Loucy (cell line): Measurements from ENCODE around the gene ZFYVE28.

Experiments used
- H2AFZ ChIP-seq: fragments of 200-600 bp; sonication (generic); 2 replicates; pipeline ENCODE4 v1.6.0; 2016; ENCODE audit warnings: antibody characterized with exemption, mild to moderate bottlenecking, low read length, moderate library complexity
- H3F3A ChIP-seq: fragments of 200-600 bp; 2 replicates; pipeline ENCODE4 v1.6.0; 2016; ENCODE audit warnings: antibody characterized with exemption, low read depth, mild to moderate bottlenecking
- H3K27me3 ChIP-seq: fragments of 200-600 bp; sonication (generic); 2 replicates; pipeline ENCODE4 v1.6.1; 2014; ENCODE audit warnings: low read length, mild to moderate bottlenecking; ENCODE audit not compliant: insufficient read depth, poor library complexity, severe bottlenecking
- H3K36me3 ChIP-seq: fragments of 200-600 bp; sonication (generic); 2 replicates; pipeline ENCODE4 v1.6.1; 2016; ENCODE audit warnings: low read length; ENCODE audit not compliant: insufficient read depth
- H3K4me1 ChIP-seq: fragments of 200-600 bp; sonication (generic); 2 replicates; pipeline ENCODE4 v1.5.1; 2014; ENCODE audit warnings: low read length, mild to moderate bottlenecking; ENCODE audit not compliant: insufficient read depth, poor library complexity, severe bottlenecking
- H3K4me2 ChIP-seq: fragments of 200-600 bp; sonication (generic); 2 replicates; pipeline ENCODE4 v1.6.0; 2014; ENCODE audit warnings: antibody characterized with exemption, low read length, low read depth, mild to moderate bottlenecking; ENCODE audit not compliant: poor library complexity, severe bottlenecking
- H3K4me3 ChIP-seq: fragments of 200-600 bp; sonication (generic); 2 replicates; pipeline ENCODE4 v1.5.1; 2014; ENCODE audit warnings: low read length, mild to moderate bottlenecking, mixed read lengths; ENCODE audit not compliant: poor library complexity, severe bottlenecking
- H3K79me2 ChIP-seq: fragments of 200-600 bp; sonication (generic); 2 replicates; pipeline ENCODE4 v1.6.1; 2014; ENCODE audit warnings: low read length; ENCODE audit not compliant: insufficient read depth
- H3K9ac ChIP-seq: fragments of 200-600 bp; sonication (generic); 2 replicates; pipeline ENCODE4 v1.6.0; 2014; ENCODE audit warnings: mild to moderate bottlenecking, low read depth, low read length, moderate library complexity; ENCODE audit not compliant: poor library complexity, severe bottlenecking
- H3K9me2 ChIP-seq: fragments of 200-600 bp; sonication (generic); replicated peaks from 2 replicates; pipeline ENCODE4 v1.6.1; 2016; ENCODE audit warnings: low read depth, low read length, mixed read lengths
- H3K9me3 ChIP-seq: fragments of 200-600 bp; sonication (generic); 2 replicates; pipeline ENCODE4 v1.6.1; 2014; ENCODE audit warnings: mild to moderate bottlenecking, antibody characterized with exemption, low read length, low read depth; ENCODE audit not compliant: insufficient read depth
- H4K20me1 ChIP-seq: fragments of 200-600 bp; sonication (generic); 2 replicates; pipeline ENCODE4 v1.6.0; 2014; ENCODE audit warnings: antibody characterized with exemption, low read length, mild to moderate bottlenecking; ENCODE audit not compliant: insufficient read depth, poor library complexity, severe bottlenecking
- EZH2phosphoT487 ChIP-seq: fragments of 200-600 bp; IDR thresholded peaks from 2 replicates; pipeline ENCODE4 v1.6.1; 2018; ENCODE audit warnings: antibody characterized with exemption, mild to moderate bottlenecking, moderate library complexity, borderline replicate concordance
- TF ChIP-seq, protein P1 (sequence below): fragments of 200-600 bp; sonication (generic); conservative IDR thresholded peaks from 2 replicates; pipeline ENCODE4 v1.5.1; 2014; ENCODE audit warnings: mild to moderate bottlenecking, antibody characterized with exemption, low read length

ZFYVE28 gene

DNA sequence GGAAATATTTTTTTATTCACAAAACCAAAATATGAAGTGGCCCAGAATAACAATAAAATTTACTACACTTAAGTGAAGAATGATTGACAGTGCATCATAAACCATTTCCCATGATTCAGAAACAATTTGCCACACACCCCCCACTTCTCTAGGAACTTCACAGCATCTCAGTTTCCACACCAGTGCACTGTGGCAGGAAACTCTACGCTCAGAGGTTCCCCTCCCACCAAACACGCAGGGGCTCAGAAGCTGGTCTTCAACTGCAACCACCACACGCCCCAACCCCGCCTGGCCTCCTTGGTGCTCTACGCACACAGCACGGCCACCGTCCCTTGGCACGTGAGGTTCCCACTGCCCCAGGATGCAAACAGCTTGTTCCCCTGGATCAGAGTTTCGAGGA lies 63.7 kb downstream of the ZFYVE28 start:
- H3K9me3 ChIP-seq, result no peaks in the 10 kb centered on the region
- H3K27me3 ChIP-seq, result no peaks in the 10 kb centered on the region
- peaks cover 6% of the 10 kb centered on the region for H3K4me1 ChIP-seq
- no peak overlapping the region for H3K4me2 ChIP-seq
- no peaks in the 10 kb centered on the region for H3K79me2 ChIP-seq
- H3K9ac ChIP-seq, result no peak overlapping the region
- H3K9me2 ChIP-seq, result no peaks in the 10 kb centered on the region
- H3F3A ChIP-seq, result no peaks in the 10 kb centered on the region
- no peak for TF ChIP-seq EZH2phosphoT487
- TF ChIP-seq, protein P1, sequence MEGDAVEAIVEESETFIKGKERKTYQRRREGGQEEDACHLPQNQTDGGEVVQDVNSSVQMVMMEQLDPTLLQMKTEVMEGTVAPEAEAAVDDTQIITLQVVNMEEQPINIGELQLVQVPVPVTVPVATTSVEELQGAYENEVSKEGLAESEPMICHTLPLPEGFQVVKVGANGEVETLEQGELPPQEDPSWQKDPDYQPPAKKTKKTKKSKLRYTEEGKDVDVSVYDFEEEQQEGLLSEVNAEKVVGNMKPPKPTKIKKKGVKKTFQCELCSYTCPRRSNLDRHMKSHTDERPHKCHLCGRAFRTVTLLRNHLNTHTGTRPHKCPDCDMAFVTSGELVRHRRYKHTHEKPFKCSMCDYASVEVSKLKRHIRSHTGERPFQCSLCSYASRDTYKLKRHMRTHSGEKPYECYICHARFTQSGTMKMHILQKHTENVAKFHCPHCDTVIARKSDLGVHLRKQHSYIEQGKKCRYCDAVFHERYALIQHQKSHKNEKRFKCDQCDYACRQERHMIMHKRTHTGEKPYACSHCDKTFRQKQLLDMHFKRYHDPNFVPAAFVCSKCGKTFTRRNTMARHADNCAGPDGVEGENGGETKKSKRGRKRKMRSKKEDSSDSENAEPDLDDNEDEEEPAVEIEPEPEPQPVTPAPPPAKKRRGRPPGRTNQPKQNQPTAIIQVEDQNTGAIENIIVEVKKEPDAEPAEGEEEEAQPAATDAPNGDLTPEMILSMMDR, result no peak
- no peaks in the 10 kb centered on the region for H3K36me3 ChIP-seq
- no peak overlapping the region for H3K4me3 ChIP-seq
- H2AFZ ChIP-seq, result no peak overlapping the region
- no peaks in the 10 kb centered on the region for H4K20me1 ChIP-seq

DNA sequence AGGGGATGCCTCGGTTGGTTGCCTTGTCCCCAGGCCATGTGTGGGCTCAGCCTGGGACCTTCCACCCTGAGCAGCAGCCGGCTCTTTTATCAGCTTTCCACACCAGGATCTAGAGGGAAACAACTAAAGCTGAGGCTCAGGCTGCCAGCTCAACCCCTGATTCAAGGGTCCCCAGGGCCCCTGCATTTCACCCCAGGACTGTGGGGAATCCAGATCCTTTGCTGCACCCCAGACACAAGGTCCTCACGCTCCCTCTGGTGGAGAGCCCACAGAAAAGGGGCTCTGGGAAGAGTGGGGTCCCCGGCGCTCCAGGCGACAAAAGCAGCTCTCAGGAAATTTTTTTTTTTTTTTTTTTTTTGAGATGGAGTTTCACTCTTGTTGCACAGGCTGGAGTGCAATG lies 64.3 kb downstream of the ZFYVE28 start:
- no peak overlapping the region for H2AFZ ChIP-seq
- H3K9me3 ChIP-seq, result no peaks in the 10 kb centered on the region
- no peak overlapping the region for H3K9ac ChIP-seq
- H3K27me3 ChIP-seq, result no peaks in the 10 kb centered on the region
- H3F3A ChIP-seq, result no peaks in the 10 kb centered on the region
- no peak overlapping the region for H3K4me3 ChIP-seq
- H3K36me3 ChIP-seq, result no peaks in the 10 kb centered on the region
- H3K4me2 ChIP-seq, result no peak overlapping the region
- H3K9me2 ChIP-seq, result no peaks in the 10 kb centered on the region
- no peaks in the 10 kb centered on the region for H4K20me1 ChIP-seq
- TF ChIP-seq, protein P1, result peak; percentile 64
- no peak for TF ChIP-seq EZH2phosphoT487
- peaks cover 6% of the 10 kb centered on the region for H3K4me1 ChIP-seq
- no peaks in the 10 kb centered on the region for H3K79me2 ChIP-seq

DNA sequence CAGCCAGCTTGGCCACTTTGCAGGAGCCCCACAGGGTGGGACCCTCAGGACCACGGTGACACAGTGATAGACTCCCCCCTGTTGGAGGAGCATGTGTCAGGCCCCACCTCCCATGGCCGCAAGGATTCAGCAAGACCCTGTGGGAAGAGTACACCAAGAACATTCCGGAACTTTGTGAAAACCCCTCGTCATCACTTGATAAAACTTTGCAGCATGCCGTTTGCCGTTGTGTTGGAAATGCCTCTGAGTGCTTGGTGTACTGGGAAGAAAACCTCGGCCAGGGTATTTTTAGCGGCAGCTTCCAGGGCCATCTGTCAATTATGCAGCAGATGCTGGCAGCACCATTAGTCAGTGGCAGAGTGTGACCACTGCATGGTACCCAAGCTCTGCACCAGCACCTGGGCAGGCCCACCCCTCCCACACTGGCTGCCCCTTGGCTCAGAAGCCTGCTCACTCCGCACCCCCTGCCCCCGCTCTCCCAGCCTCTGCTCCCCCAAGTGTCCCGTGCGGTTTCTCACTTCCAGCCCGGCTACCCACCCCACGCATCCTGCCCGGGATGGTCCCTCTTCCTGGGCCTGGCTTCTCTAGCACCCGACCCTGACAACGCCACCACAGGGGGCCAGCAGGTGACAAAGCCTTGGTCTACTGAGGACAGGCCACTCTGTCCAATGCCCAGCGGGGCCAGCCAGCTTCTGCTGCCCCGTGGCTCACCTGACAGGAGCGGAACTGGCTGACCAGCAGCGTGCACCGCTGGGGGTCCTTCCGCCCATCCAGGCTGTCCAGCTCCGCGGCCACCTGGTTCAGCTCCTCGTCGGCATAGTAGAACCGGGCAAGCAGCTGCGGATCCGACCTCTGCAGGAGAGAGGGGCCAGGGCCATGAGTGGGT lies 65.0 kb downstream of the ZFYVE28 start:
- no peaks in the 10 kb centered on the region for H3K27me3 ChIP-seq
- H3K9ac ChIP-seq, result no peak overlapping the region
- no peaks in the 10 kb centered on the region for H3K79me2 ChIP-seq
- no peaks in the 10 kb centered on the region for H3K9me2 ChIP-seq
- H3K4me1 ChIP-seq, result peaks cover 6% of the 10 kb centered on the region
- H3K9me3 ChIP-seq, result no peaks in the 10 kb centered on the region
- H3F3A ChIP-seq, result no peaks in the 10 kb centered on the region
- H3K36me3 ChIP-seq, result no peaks in the 10 kb centered on the region
- no peak overlapping the region for H3K4me3 ChIP-seq
- TF ChIP-seq, protein P1, result no peak
- no peak for TF ChIP-seq EZH2phosphoT487
- no peak overlapping the region for H2AFZ ChIP-seq
- H4K20me1 ChIP-seq, result no peaks in the 10 kb centered on the region
- H3K4me2 ChIP-seq, result no peak overlapping the region
